ENCODE data around the gene FUNDC2. TPM values are rescaled to one million over a fixed set of nuclear protein-coding genes. Genes with fewer than 3 reads are reported as not detected.
A peak's percentile ranks its signal among the peaks of the same experiment; 100 is the strongest.

The FUNDC2 gene
- total and polyA plus RNA-seq, 8 donors, result 9.3 to 123 (median 73.2) TPM

DNA sequence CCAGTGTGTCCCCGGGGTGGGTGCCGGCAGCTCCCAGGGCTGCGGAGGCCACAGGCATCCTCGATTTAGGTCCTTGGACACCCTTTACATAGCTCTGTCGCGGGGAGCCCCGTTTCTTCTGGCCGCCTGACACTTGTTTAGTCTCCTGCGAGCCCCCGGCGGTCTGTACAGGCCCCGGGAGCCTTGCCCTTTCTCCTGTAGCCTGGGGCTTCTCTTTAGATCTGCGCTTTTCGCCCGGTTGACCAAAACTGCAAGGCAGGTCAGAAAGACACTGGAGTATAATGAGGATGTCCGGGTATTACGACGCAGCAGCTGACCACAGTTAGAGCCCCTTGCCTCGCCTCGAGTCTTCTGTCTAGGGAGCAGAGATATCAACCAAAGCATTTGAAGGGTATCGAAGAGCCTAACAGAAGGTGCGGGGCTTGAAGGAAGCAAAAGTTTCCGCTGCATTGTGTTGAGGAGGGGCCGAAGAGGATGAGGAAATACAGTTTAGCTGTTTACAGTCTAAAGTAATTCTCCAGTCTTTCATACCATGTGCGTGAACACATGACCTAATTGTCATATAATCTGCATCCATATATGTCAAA is 45.1 kb downstream of the FUNDC2 start:
- DNase-seq, result no peak
- TF ChIP-seq POLR2A (IDR thresholded peaks at IDR 0.05), result no peak
- TF ChIP-seq, protein P1, sequence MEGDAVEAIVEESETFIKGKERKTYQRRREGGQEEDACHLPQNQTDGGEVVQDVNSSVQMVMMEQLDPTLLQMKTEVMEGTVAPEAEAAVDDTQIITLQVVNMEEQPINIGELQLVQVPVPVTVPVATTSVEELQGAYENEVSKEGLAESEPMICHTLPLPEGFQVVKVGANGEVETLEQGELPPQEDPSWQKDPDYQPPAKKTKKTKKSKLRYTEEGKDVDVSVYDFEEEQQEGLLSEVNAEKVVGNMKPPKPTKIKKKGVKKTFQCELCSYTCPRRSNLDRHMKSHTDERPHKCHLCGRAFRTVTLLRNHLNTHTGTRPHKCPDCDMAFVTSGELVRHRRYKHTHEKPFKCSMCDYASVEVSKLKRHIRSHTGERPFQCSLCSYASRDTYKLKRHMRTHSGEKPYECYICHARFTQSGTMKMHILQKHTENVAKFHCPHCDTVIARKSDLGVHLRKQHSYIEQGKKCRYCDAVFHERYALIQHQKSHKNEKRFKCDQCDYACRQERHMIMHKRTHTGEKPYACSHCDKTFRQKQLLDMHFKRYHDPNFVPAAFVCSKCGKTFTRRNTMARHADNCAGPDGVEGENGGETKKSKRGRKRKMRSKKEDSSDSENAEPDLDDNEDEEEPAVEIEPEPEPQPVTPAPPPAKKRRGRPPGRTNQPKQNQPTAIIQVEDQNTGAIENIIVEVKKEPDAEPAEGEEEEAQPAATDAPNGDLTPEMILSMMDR (IDR thresholded peaks at IDR 0.05), result no peak
- TF ChIP-seq POLR2AphosphoS5 (IDR thresholded peaks at IDR 0.05), result no peak
- no peak for TF ChIP-seq EP300 (IDR thresholded peaks at IDR 0.05)
- 0 to 39% (median 4%) methylated on average over 17 to 25 of the region's 25 CpGs for WGBS, 5 donors

DNA sequence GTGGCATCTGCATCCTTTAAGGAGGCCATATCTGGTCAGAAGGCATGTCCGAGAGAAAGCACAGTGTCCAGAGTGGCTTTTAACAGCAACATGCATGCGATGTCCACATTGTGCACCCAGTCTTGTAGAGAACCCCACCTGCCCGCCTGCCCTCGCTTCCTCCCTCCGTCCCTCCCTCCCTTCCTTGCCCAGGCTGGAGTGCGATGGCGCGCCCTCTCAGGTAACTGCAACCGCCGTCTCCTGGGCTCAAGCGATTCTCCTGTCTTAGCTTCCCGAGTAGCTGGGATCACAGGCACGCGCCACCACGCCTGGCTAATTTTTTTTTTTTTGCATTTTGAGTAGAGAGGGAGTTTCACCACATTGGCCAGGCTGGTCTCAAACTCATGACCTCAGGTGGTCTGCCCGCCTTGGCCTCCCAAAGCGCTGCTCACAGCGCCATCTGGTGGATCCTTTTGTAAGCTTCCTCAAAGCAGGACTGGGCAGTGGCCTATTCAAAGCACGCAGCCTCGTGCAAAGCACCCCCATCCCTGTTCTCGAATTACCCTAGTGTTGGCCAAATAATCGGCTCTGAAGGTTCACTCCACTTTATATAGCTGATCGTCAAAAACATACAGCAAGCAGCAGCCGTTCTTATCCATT is 59.7 kb downstream of the FUNDC2 start:
- Histone ChIP-seq H3K36me3 (peaks cover 0 to 39% (median 17%) of the 10 kb centered on the region in 4 donors), H3K27me3 (no peaks in the 10 kb centered on the region), H3K9me3 (no peaks in the 10 kb centered on the region), H3K4me3 (no peak overlapping the region), H3K4me1 (no peaks in the 10 kb centered on the region), H3K27ac (no peak overlapping the region)
- 77 to 91% (median 81%) methylated on average over 19 to 24 of the region's 24 CpGs for WGBS, 5 donors
- peak in 1 of 2 donors; percentile 41 for DNase-seq
- TF ChIP-seq POLR2AphosphoS5 (IDR thresholded peaks at IDR 0.05), result no peak
- TF ChIP-seq, protein P1 (IDR thresholded peaks at IDR 0.05), result peak in 5 of 7 experiments; percentile 6 to 42 (median 20)
- intact Hi-C loops (cut with DNase I; ENCODE audit: low total_unique reads), result no loop called here

More for the DNA sequence above, 45.1 kb downstream of the FUNDC2 start:
- Histone ChIP-seq H3K9me3 (peaks cover 0 to 4% (median 0%) of the 10 kb centered on the region in 4 donors), H3K36me3 (peaks cover 0 to 14% (median 11%) of the 10 kb centered on the region in 4 donors), H3K27ac (peak overlapping the region; percentile 48 to 91 (median 85)), H3K4me3 (peak overlapping the region; percentile 44 to 64 (median 58)), H3K27me3 (no peaks in the 10 kb centered on the region), H3K4me1 (peaks cover 0 to 36% (median 15%) of the 10 kb centered on the region in 4 donors)
- intact Hi-C loops (cut with DNase I; ENCODE audit: low total_unique reads), result no loop called here

DNA sequence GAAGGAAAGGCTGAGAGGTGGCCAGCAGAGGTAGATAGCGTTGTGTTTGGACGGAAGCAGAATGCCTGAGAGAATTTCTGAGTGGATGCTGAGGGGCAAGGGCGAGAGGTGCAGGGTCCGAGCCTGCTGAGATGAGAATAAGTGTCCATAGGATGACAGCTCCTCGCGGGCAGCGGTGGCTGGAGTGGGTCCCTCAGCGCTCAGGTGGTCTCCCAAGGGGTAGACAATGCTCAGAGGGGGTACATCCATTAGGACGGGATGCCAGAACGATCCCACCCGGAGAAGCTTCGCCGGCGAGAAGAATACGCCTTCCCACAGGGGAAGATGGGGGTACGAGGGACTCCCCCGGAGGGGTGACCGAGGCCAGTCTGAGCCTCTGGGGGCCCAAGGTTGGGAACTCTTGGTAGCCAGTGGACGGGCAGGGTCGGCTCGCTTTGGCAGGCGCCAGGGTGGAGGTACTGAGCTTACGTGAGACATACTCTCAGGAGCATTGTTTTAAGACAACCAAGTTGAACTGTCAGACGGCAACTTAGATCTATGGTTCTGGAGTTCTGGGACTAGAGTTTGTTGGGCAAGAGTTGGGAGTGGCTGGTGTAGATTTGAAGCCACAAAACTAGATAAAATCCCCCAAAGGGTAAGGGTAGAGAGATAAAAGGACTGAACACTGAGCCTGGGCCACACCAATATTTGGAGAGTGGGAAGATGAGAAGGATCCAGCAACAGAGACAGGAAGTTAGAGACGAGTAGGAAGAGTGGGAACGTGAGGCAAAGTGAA is 60.5 kb downstream of the FUNDC2 start:
- no peaks in the 10 kb centered on the region for H3K27me3 ChIP-seq
- no peak for TF ChIP-seq POLR2A (IDR thresholded peaks at IDR 0.05)
- TF ChIP-seq POLR2AphosphoS5 (IDR thresholded peaks at IDR 0.05), result no peak
- TF ChIP-seq, protein P1 (IDR thresholded peaks at IDR 0.05), result no peak
- TF ChIP-seq EP300 (IDR thresholded peaks at IDR 0.05), result no peak
- H3K4me3 ChIP-seq, result no peak overlapping the region
- no peaks in the 10 kb centered on the region for H3K4me1 ChIP-seq
- DNase-seq, result no peak
- WGBS, 5 donors, result 87 to 96% (median 93%) methylated on average over 24 to 26 of the region's 26 CpGs
- peaks cover 0 to 36% (median 20%) of the 10 kb centered on the region in 4 donors for H3K36me3 ChIP-seq
- H3K27ac ChIP-seq, result no peak overlapping the region
- intact Hi-C loops (cut with DNase I; ENCODE audit: low total_unique reads), result no loop called here
- no peaks in the 10 kb centered on the region for H3K9me3 ChIP-seq

DNA sequence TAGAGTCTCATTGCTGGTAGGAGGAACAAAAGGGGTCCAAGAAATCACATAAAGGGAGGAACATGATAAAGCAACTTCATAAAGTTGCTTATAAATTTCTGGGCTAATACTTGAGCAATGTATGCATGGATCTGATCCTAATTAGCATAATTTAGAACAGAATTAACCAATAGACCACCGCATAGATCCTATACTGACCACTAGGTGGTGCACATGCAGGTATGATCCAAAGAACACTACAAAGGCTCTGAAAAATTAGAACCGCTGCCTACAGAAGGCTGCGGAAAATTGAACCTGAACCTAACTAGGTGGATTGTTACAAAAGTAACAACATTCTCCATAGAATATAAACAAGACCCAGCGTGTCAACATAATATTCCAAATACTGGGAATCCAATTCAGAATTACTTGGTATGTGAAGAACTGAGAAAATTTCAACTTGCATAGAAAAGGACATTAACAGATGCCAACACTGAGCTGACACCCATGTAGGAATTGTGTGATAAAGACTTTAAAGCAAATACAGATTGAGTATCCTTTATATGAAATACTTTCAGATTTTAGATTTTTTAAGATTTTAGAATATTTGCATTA is 67.9 kb downstream of the FUNDC2 start:
- no peak overlapping the region for H3K27ac ChIP-seq
- TF ChIP-seq, protein P1 (IDR thresholded peaks at IDR 0.05), result peak in 4 of 7 experiments; percentile 27 to 56 (median 38)
- no peak for TF ChIP-seq EP300 (IDR thresholded peaks at IDR 0.05)
- no peaks in the 10 kb centered on the region for H3K4me1 ChIP-seq
- peaks cover 0 to 30% (median 22%) of the 10 kb centered on the region in 4 donors for H3K36me3 ChIP-seq
- H3K27me3 ChIP-seq, result no peaks in the 10 kb centered on the region
- WGBS, 5 donors, result 26 to 45% (median 38%) methylated on average over 4 of the region's 4 CpGs
- H3K9me3 ChIP-seq, result no peaks in the 10 kb centered on the region
- intact Hi-C loops (cut with DNase I; ENCODE audit: low total_unique reads), result no loop called here
- peak in 1 of 2 donors; percentile 50 for DNase-seq
- no peak overlapping the region for H3K4me3 ChIP-seq
